ENCODE data around the gene OR5I1. TPM values are rescaled to one million over a fixed set of nuclear protein-coding genes. Genes with fewer than 3 reads are reported as not detected.

Gene OR5I1
- not detected in 2 replicates for total RNA-seq (2022)
- Bru-seq, nascent RNA, result not detected
- not detected for BruChase-seq, experiment 1, labeled RNA remaining after a 2-hour chase
- BruChase-seq, experiment 2, labeled RNA remaining after a 6-hour chase, result not detected
- long read RNA-seq, result 0 reads

DNA sequence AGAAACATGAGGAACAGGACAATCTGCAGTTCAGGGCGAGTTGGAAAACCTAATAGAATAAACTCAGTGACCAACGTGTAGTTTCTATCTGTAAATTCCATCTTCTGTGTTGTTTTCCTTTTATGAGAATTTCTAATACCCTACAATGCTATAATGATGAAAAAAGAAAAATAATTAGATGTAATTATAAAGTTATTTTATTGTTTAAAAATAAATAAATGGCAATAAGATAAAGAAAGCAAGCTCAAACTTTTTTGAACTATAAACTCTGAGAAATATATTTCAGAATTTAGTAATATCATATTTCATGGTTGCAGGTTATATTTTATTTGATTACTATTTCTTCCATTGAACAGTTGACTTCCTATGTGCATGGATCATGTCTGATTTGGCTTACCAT lies at the start of gene OR5I1:
Gene OR5I1, minus strand, starts transcription at position 101 of the 400 bp plus-strand sequence. Its CDS starts 0 bp downstream, at position 101.
- Histone ChIP-seq H3K4me1 (no peaks in the 10 kb centered on the region), H3K9me3 (no peaks in the 10 kb centered on the region), H3K27me3 (replicated peaks; ENCODE audit: control insufficient read depth, insufficient read depth, low read length) (no peaks in the 10 kb centered on the region; the same call in 1 of the 2 replicates), H3K36me3 (ENCODE audit: control insufficient read depth, insufficient read depth, low read length) (no peaks in the 10 kb centered on the region), H3K4me3 (ENCODE audit: low read depth, low read length) (no peak within 1 kb of the TSS)
- H3K27ac Mint-ChIP-seq (ENCODE audit: unreplicated experiment), result no peak within 1 kb of the TSS
- DNase-seq, result no peak
- H3K4me3 Mint-ChIP-seq (ENCODE audit: unreplicated experiment), result no peak within 1 kb of the TSS
- TF ChIP-seq, protein P1, sequence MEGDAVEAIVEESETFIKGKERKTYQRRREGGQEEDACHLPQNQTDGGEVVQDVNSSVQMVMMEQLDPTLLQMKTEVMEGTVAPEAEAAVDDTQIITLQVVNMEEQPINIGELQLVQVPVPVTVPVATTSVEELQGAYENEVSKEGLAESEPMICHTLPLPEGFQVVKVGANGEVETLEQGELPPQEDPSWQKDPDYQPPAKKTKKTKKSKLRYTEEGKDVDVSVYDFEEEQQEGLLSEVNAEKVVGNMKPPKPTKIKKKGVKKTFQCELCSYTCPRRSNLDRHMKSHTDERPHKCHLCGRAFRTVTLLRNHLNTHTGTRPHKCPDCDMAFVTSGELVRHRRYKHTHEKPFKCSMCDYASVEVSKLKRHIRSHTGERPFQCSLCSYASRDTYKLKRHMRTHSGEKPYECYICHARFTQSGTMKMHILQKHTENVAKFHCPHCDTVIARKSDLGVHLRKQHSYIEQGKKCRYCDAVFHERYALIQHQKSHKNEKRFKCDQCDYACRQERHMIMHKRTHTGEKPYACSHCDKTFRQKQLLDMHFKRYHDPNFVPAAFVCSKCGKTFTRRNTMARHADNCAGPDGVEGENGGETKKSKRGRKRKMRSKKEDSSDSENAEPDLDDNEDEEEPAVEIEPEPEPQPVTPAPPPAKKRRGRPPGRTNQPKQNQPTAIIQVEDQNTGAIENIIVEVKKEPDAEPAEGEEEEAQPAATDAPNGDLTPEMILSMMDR (IDR thresholded peaks at IDR 0.05; ENCODE audit: insufficient read depth in 1 of 2, low read depth in 1 of 2, low read length in 1 of 2, severe bottlenecking in 1 of 2, unreplicated experiment in 1 of 2), result no peak
- no peaks in the 10 kb centered on the region for H3K36me3 Mint-ChIP-seq (ENCODE audit: insufficient read depth, unreplicated experiment)
- CTCF ChIA-PET, result no interaction called here
- intact Hi-C loops (cut with micrococcal nuclease; ENCODE audit: unreplicated experiment), result loop anchor here (5.0 kb wide), 1 partner anchor 219 kb away; no protein-coding TSS in a partner anchor
- POLR2A ChIA-PET, result no interaction called here
- BruUV-seq (replicated peaks), result no TSS peak
- no peaks in the 10 kb centered on the region for H3K4me1 Mint-ChIP-seq (ENCODE audit: low read depth, unreplicated experiment)
- H3K9me3 Mint-ChIP-seq (ENCODE audit: unreplicated experiment), result no peaks in the 10 kb centered on the region
- H3K27me3 Mint-ChIP-seq (ENCODE audit: insufficient read depth, unreplicated experiment), result peaks cover 2% of the 10 kb centered on the region

DNA sequence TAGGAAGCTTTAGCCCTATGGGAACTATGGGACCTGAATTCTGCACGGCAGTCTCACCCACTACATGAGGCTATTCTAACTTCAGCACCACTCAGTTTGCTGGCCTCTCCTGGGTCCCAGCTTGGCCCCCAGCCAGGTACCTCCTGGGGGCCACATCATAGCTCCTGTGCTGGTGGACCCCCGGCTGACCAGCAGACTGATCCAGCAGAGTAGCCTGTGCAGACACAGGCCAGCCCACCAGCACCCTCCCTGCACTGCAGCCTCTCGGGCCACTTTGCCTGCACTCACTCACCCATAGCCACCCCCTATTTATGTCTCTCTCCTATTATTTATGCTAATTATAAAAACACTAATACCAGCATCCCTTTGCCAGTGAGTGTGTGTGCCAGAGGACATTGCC lies 34.7 kb upstream of the OR5I1 start:
- no peaks in the 10 kb centered on the region; the same call in 1 of the 2 replicates for H3K27me3 ChIP-seq (replicated peaks; ENCODE audit: control insufficient read depth, insufficient read depth, low read length)
- peaks cover 7% of the 10 kb centered on the region for H3K4me1 Mint-ChIP-seq (ENCODE audit: low read depth, unreplicated experiment)
- no peaks in the 10 kb centered on the region for H3K9me3 ChIP-seq
- H3K27ac Mint-ChIP-seq (ENCODE audit: unreplicated experiment), result no peak overlapping the region
- H3K4me3 Mint-ChIP-seq (ENCODE audit: unreplicated experiment), result no peak overlapping the region
- H3K9me3 Mint-ChIP-seq (ENCODE audit: unreplicated experiment), result peaks cover 23% of the 10 kb centered on the region
- no peaks in the 10 kb centered on the region for H3K27me3 Mint-ChIP-seq (ENCODE audit: insufficient read depth, unreplicated experiment)
- DNase-seq, result no peak
- POLR2A ChIA-PET, result no interaction called here
- CTCF ChIA-PET, result no interaction called here
- intact Hi-C loops (cut with micrococcal nuclease; ENCODE audit: unreplicated experiment), result no loop called here
- H3K4me1 ChIP-seq, result 0 out of 2 replicates have a peak, but pooled peaks cover 4% of the 10 kb centered on the region
- no peaks in the 10 kb centered on the region for H3K36me3 Mint-ChIP-seq (ENCODE audit: insufficient read depth, unreplicated experiment)
- no peak overlapping the region for H3K4me3 ChIP-seq (ENCODE audit: low read depth, low read length)
- BruUV-seq (replicated peaks), result no TSS peak
- no peaks in the 10 kb centered on the region for H3K36me3 ChIP-seq (ENCODE audit: control insufficient read depth, insufficient read depth, low read length)
- TF ChIP-seq, protein P1 (IDR thresholded peaks at IDR 0.05; ENCODE audit: insufficient read depth in 1 of 2, low read depth in 1 of 2, low read length in 1 of 2, severe bottlenecking in 1 of 2, unreplicated experiment in 1 of 2), result no peak

DNA sequence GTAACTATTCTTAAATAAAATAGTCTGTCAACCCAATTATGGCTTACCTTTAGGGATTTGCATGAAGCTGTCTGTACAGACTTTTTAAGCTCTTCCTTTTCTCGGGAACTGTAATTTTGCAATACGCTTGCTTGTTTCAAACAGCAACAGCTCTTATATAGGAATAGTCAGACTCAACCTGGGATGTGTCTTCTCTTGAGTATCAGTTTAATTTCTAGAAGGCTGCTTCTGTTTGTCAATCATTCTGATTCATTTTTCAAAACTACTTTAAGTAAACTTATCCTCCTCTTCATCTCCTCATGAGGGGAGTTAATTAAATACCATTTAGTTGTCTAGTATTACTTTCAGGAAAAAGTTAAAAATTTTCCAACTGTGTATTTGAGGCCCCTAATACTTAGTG lies 33.6 kb upstream of the OR5I1 start, which contains the start of gene OR10AG1:
Gene OR10AG1, minus strand, starts transcription at position 101 of the 400 bp plus-strand sequence. Its CDS starts 38 bp downstream, at position 63.
- H3K4me3 Mint-ChIP-seq (ENCODE audit: unreplicated experiment), result no peak within 1 kb of the TSS

More for the DNA sequence above, 33.6 kb upstream of the OR5I1 start, which contains the start of gene OR10AG1:
- intact Hi-C loops (cut with micrococcal nuclease; ENCODE audit: unreplicated experiment), result no loop called here
- CTCF ChIA-PET, result no interaction called here
- Histone ChIP-seq H3K4me3 (ENCODE audit: low read depth, low read length) (no peak within 1 kb of the TSS), H3K36me3 (ENCODE audit: control insufficient read depth, insufficient read depth, low read length) (no peaks in the 10 kb centered on the region), H3K9me3 (no peaks in the 10 kb centered on the region), H3K27me3 (replicated peaks; ENCODE audit: control insufficient read depth, insufficient read depth, low read length) (no peaks in the 10 kb centered on the region; the same call in 1 of the 2 replicates), H3K4me1 (0 out of 2 replicates have a peak, but pooled peaks cover 4% of the 10 kb centered on the region)
- DNase-seq, result no peak
- no TSS peak for BruUV-seq (replicated peaks)
- H3K36me3 Mint-ChIP-seq (ENCODE audit: insufficient read depth, unreplicated experiment), result no peaks in the 10 kb centered on the region
- no peaks in the 10 kb centered on the region for H3K27me3 Mint-ChIP-seq (ENCODE audit: insufficient read depth, unreplicated experiment)
- POLR2A ChIA-PET, result no interaction called here
- no peak within 1 kb of the TSS for H3K27ac Mint-ChIP-seq (ENCODE audit: unreplicated experiment)
- peaks cover 7% of the 10 kb centered on the region for H3K4me1 Mint-ChIP-seq (ENCODE audit: low read depth, unreplicated experiment)
- TF ChIP-seq, protein P1 (IDR thresholded peaks at IDR 0.05; ENCODE audit: insufficient read depth in 1 of 2, low read depth in 1 of 2, low read length in 1 of 2, severe bottlenecking in 1 of 2, unreplicated experiment in 1 of 2), result no peak
- H3K9me3 Mint-ChIP-seq (ENCODE audit: unreplicated experiment), result peaks cover 23% of the 10 kb centered on the region

All from Caco-2 (cell line).